NCI-H1092 (cell line): ENCODE results near the gene CAMK2G.
"Not testable (repeated sequence)": the region's sequence is repeated elsewhere in the genome, so short reads cannot be mapped to it uniquely, and the experiment has no call there.

Source experiments
- DNase-seq: peaks from one replicate; lab custom pipeline; 2025; lab: John Stamatoyannopoulos, UW

Gene CAMK2G

GRCh38 chr10:73810735-73811465, 63.5 kb downstream of the CAMK2G start:
- DNase-seq: no peak

- DNase-seq: no peak
Observed at GRCh38 chr10:73810358-73810734, 64.0 kb downstream of the CAMK2G start.

GRCh38 chr10:73809061-73809818, 65.1 kb downstream of the CAMK2G start:
- no peak for DNase-seq

GRCh38 chr10:73808021-73808815, 66.1 kb downstream of the CAMK2G start:
- no peak for DNase-seq

- no peak for DNase-seq
Observed at GRCh38 chr10:73807471-73807870, 66.9 kb downstream of the CAMK2G start.

GRCh38 chr10:73806176-73806950, 68.0 kb downstream of the CAMK2G start:
- no peak for DNase-seq

GRCh38 chr10:73803680-73804286, 70.6 kb downstream of the CAMK2G start:
- DNase-seq: no peak

- no peak for DNase-seq
Observed at GRCh38 chr10:73802276-73802991, 71.9 kb downstream of the CAMK2G start.

GRCh38 chr10:73801253-73801590, 73.1 kb downstream of the CAMK2G start:
- DNase-seq: no peak

GRCh38 chr10:73800560-73801252, 73.6 kb downstream of the CAMK2G start:
- DNase-seq: no peak

- DNase-seq: no peak
Observed at GRCh38 chr10:73799899-73800559, 74.3 kb downstream of the CAMK2G start.

- DNase-seq: no peak
Observed at GRCh38 chr10:73798927-73799560, 75.3 kb downstream of the CAMK2G start.

GRCh38 chr10:73798087-73798486, 76.3 kb downstream of the CAMK2G start:
- DNase-seq: no peak

- no peak for DNase-seq
Observed at GRCh38 chr10:73797324-73798025, 76.9 kb downstream of the CAMK2G start.

GRCh38 chr10:73796766-73797165, 77.6 kb downstream of the CAMK2G start:
- DNase-seq: no peak

GRCh38 chr10:73796035-73796434, 78.3 kb downstream of the CAMK2G start:
- DNase-seq: not testable (repeated sequence)

GRCh38 chr10:73795491-73795890, 78.9 kb downstream of the CAMK2G start:
- not testable (repeated sequence) for DNase-seq

GRCh38 chr10:73793456-73793855, 80.9 kb downstream of the CAMK2G start:
- DNase-seq: no peak
